Measurements from ENCODE around the gene TRIM29.

- no peak for TF ChIP-seq CTCF (IDR thresholded peaks at IDR 0.05)
- no peak for TF ChIP-seq POLR2A (IDR thresholded peaks at IDR 0.05)
- TF ChIP-seq EP300 (IDR thresholded peaks at IDR 0.05): no peak
Measured at GRCh38 chr11:120079750-120080610, 57.9 kb downstream of the TRIM29 start.

Data from ovary (tissue), 3 donors.